IMR-90 (cell line): ENCODE results near the gene KCNK15. TPM values are rescaled to one million over a fixed set of nuclear protein-coding genes. Genes with fewer than 3 reads are reported as not detected.

ENCODE experiments used
- ATAC-seq: fragments of 200-7000 bp; cut with Tn5 transposase; 2 replicates; pipeline ENCODE4 v1.9.1; 2020; ENCODE audit warnings: low read depth, mild to moderate bottlenecking, moderate library complexity
- BruUV-seq: library from RNA; stranded (reverse); fragments of 400-500 nt; replicated peaks from 2 replicates; lab custom pipeline; 2021; lab: Mats Ljungman, UMichigan
- CTCF ChIA-PET: fragments of 300-600 bp; formaldehyde crosslinking; extraction: SDS; loops from one replicate; lab custom pipeline; 2021; ENCODE audit warnings: antibody characterized with exemption; lab: Yijun Ruan, JAX
- POLR2A ChIA-PET: fragments of 300-600 bp; sonication (Branson Sonifier 250); formaldehyde crosslinking; loops from one replicate; lab custom pipeline; 2022; ENCODE audit warnings: antibody characterized with exemption; ENCODE audit not compliant: unreplicated experiment; lab: Charles Lee
- DNase-seq: peaks from one replicate; pipeline ENCODE4 v3.0.0; 2013
- H2AFZ ChIP-seq: replicated peaks from 2 replicates; pipeline ENCODE3; 2013; ENCODE audit warnings: low read length, mild to moderate bottlenecking; ENCODE audit not compliant: poor library complexity
- H2AK5ac ChIP-seq: 2 replicates; pipeline ENCODE4 v1.6.1; 2013; ENCODE audit warnings: low read depth, low read length, inconsistent platforms
- H2AK9ac ChIP-seq: replicated peaks from 2 replicates; pipeline ENCODE3; 2013; ENCODE audit warnings: mild to moderate bottlenecking, low read depth, low read length, moderate library complexity; ENCODE audit not compliant: poor library complexity
- H2BK120ac ChIP-seq: 2 replicates; pipeline ENCODE4 v1.6.1; 2013; ENCODE audit warnings: low read depth, low read length, inconsistent platforms
- H2BK15ac ChIP-seq: 3 replicates; pipeline ENCODE4 v1.6.1; 2013; ENCODE audit warnings: low read depth, low read length, inconsistent platforms
- H2BK20ac ChIP-seq: 2 replicates; pipeline ENCODE4 v1.6.1; 2013; ENCODE audit warnings: low read depth, mild to moderate bottlenecking, inconsistent platforms, low read length, moderate library complexity
- H2BK5ac ChIP-seq: 2 replicates; pipeline ENCODE4 v1.6.1; 2013; ENCODE audit warnings: mild to moderate bottlenecking, low read depth, low read length, inconsistent platforms; ENCODE audit not compliant: poor library complexity, severe bottlenecking
- H3K14ac ChIP-seq: replicated peaks from 2 replicates; pipeline ENCODE4 v1.6.1; 2013; ENCODE audit warnings: low read depth, low read length, inconsistent platforms
- H3K18ac ChIP-seq: 2 replicates; pipeline ENCODE4 v1.6.1; 2013; ENCODE audit warnings: low read depth, low read length, control low read depth
- H3K23ac ChIP-seq: 2 replicates; pipeline ENCODE4 v1.6.1; 2013; ENCODE audit warnings: low read depth, low read length, inconsistent platforms
- H3K27ac ChIP-seq: 2 replicates; pipeline ENCODE4 v1.5.1; 2013; ENCODE audit warnings: mild to moderate bottlenecking, control low read depth, low read length; ENCODE audit not compliant: insufficient read depth
- H3K27me3 ChIP-seq: 2 replicates; pipeline ENCODE4 v1.6.1; 2013; ENCODE audit warnings: low read length; ENCODE audit not compliant: control insufficient read depth, insufficient read depth
- H3K36me3 ChIP-seq: 2 replicates; pipeline ENCODE4 v1.6.1; 2013; ENCODE audit warnings: low read length, mixed read lengths; ENCODE audit not compliant: control insufficient read depth, insufficient read depth
- H3K4ac ChIP-seq: 2 replicates; pipeline ENCODE4 v1.6.1; 2013; ENCODE audit warnings: low read depth, low read length, inconsistent platforms
- H3K4me1 ChIP-seq: 2 replicates; pipeline ENCODE4 v1.6.1; 2013; ENCODE audit warnings: low read length, mixed read lengths; ENCODE audit not compliant: control insufficient read depth, insufficient read depth
- H3K4me2 ChIP-seq: 2 replicates; pipeline ENCODE4 v1.6.1; 2013; ENCODE audit warnings: low read depth, mild to moderate bottlenecking, control low read depth, low read length, moderate library complexity
- H3K4me3 ChIP-seq: 2 replicates; pipeline ENCODE4 v1.5.1; 2013; ENCODE audit warnings: low read depth, mild to moderate bottlenecking, control low read depth, low read length, moderate library complexity; ENCODE audit not compliant: insufficient read depth
- H3K56ac ChIP-seq: 2 replicates; pipeline ENCODE4 v1.6.1; 2013; ENCODE audit warnings: low read length, inconsistent platforms; ENCODE audit not compliant: insufficient read depth; ENCODE audit errors: extremely low read depth
- H3K79me1 ChIP-seq, 2 experiments: 2 replicates each; pipeline ENCODE4 v1.6.1; 2013; ENCODE audit warnings: low read length in 2 of 2, inconsistent platforms in 1 of 2, low read depth in 1 of 2
- H3K9ac ChIP-seq: 2 replicates; pipeline ENCODE4 v1.6.1; 2013; ENCODE audit warnings: low read depth, low read length, control low read depth
- H3K9me1 ChIP-seq: 2 replicates; pipeline ENCODE4 v1.6.1; 2013; ENCODE audit warnings: low read length, inconsistent platforms; ENCODE audit not compliant: insufficient read depth
- H3K9me3 ChIP-seq: 2 replicates; pipeline ENCODE4 v1.6.1; 2013; ENCODE audit warnings: low read length; ENCODE audit not compliant: control insufficient read depth, insufficient read depth
- H4K20me1 ChIP-seq: 2 replicates; pipeline ENCODE4 v1.6.1; 2013; ENCODE audit warnings: low read length, inconsistent platforms; ENCODE audit not compliant: insufficient read depth
- H4K5ac ChIP-seq: 2 replicates; pipeline ENCODE4 v1.6.1; 2013; ENCODE audit warnings: mild to moderate bottlenecking, low read depth, low read length, control low read depth
- H4K8ac ChIP-seq, 2 experiments: 2 replicates each; pipeline ENCODE4 v1.6.1; 2013; ENCODE audit warnings: low read depth in 2 of 2, low read length in 2 of 2, control low read depth in 1 of 2, inconsistent platforms in 1 of 2
- H4K91ac ChIP-seq: 2 replicates; pipeline ENCODE4 v1.6.1; 2013; ENCODE audit warnings: low read depth, low read length, inconsistent platforms; ENCODE audit not compliant: insufficient read depth
- CEBPB ChIP-seq: IDR thresholded peaks from 2 replicates; pipeline ENCODE4 v1.6.1; 2012; ENCODE audit warnings: low read depth, low read length, improper control_type of control experiment
- MXI1 ChIP-seq: IDR thresholded peaks from 2 replicates; pipeline ENCODE4 v1.6.1; 2012; ENCODE audit warnings: low read depth, mild to moderate bottlenecking, low read length, moderate library complexity, borderline replicate concordance
- NFE2L2 ChIP-seq: fragments of 150-350 bp; IDR thresholded peaks from 2 replicates; pipeline ENCODE4 v1.6.1; 2016; ENCODE audit warnings: low read depth, mild to moderate bottlenecking, low read length
- POLR2A ChIP-seq: IDR thresholded peaks from 2 replicates; pipeline ENCODE4 v1.6.1; 2012; ENCODE audit warnings: mild to moderate bottlenecking, low read depth, low read length
- RCOR1 ChIP-seq: IDR thresholded peaks from 2 replicates; pipeline ENCODE4 v1.6.1; 2012; ENCODE audit warnings: mild to moderate bottlenecking, low read length, improper control_type of control experiment; ENCODE audit not compliant: insufficient replicate concordance
- RFX5 ChIP-seq: IDR thresholded peaks from 2 replicates; pipeline ENCODE4 v1.8.0; 2012; ENCODE audit warnings: low read depth, mild to moderate bottlenecking, low read length, moderate library complexity
- WGBS, 2 experiments: methylation state at CpG; one replicate each; pipeline versions ENCODE4 v1.1.5 to v1.1.7; 2013; ENCODE audit warnings: missing lambda C conversion rate in 2 of 2; ENCODE audit not compliant: insufficient read length in 1 of 2; ENCODE audit errors: extremely low coverage in 2 of 2; 5-methylcytosine and 5-hydroxymethylcytosine counted together
- dilution Hi-C: fragments of 300-500 bp; cut with HindIII; formaldehyde crosslinking; loops from one replicate; pipeline ENCODE4 v1.14.3; 2018; ENCODE audit warnings: low sequenced_read_pairs; ENCODE audit not compliant: unreplicated experiment
- in situ Hi-C: fragments of 300-500 bp; cut with MboI; formaldehyde crosslinking; loops from 3 replicates; pipeline ENCODE4 v1.14.3; 2019; ENCODE audit warnings: low sequenced_read_pairs, inconsistent platforms, mixed read lengths
- intact Hi-C: fragments of 100-400 bp; cut with micrococcal nuclease; formaldehyde crosslinking; loops from 2 replicates; pipeline ENCODE4 v1.10.0; 2022
- polyA plus RNA-seq, 3 experiments: library from polyadenylated mRNA; depleted of rRNA; stranded (reverse); fragments of >200 nt; gene quantifications; 2 replicates each; pipeline ENCODE4 v1.2.3, GENCODE V29; 2012; ENCODE audit warnings: low replicate concordance in 1 of 3
- total RNA-seq: library from RNA; depleted of rRNA; stranded (reverse); fragments of >200 nt; gene quantifications from 2 replicates; pipeline ENCODE4 v1.2.3, GENCODE V29; 2012

KCNK15 gene
- total and polyA plus RNA-seq, 2 of the 4 experiments (the other 2 are of a cell fraction): not detected

- H3K23ac ChIP-seq: no peak overlapping the region
- TF ChIP-seq RCOR1: no peak
- no peak for TF ChIP-seq POLR2A
- TF ChIP-seq CEBPB: no peak
- no peak for TF ChIP-seq RFX5
- no peak for TF ChIP-seq NFE2L2
- TF ChIP-seq MXI1: no peak
- no peak overlapping the region for H3K56ac ChIP-seq
- ChIA-PET CTCF (no interaction called here), POLR2A (no interaction called here)
- H3K27ac ChIP-seq: no peak overlapping the region
- H3K9ac ChIP-seq: no peak overlapping the region
- H2AK9ac ChIP-seq: no peak overlapping the region
- no peaks in the 10 kb centered on the region for H3K36me3 ChIP-seq
- H3K9me3 ChIP-seq: no peaks in the 10 kb centered on the region
- dilution Hi-C loops (no loop called here), in situ Hi-C loops (no loop called here), intact Hi-C loops (no loop called here)
- H2BK120ac ChIP-seq: no peak overlapping the region
- 10% methylated on average over 1 of the region's 10 CpGs; no CpG with 5 or more reads in 1 of the 2 experiments for WGBS, 2 experiments
- no peaks in the 10 kb centered on the region for H4K20me1 ChIP-seq
- H2BK5ac ChIP-seq: no peak overlapping the region
- no peaks in the 10 kb centered on the region; the same call in 1 of the 2 replicates for H3K9me1 ChIP-seq
- H2AFZ ChIP-seq: no peak overlapping the region
- H2AK5ac ChIP-seq: no peak overlapping the region
- no peak overlapping the region for H4K8ac ChIP-seq
- H3K18ac ChIP-seq: no peak overlapping the region
- H3K4me1 ChIP-seq: no peaks in the 10 kb centered on the region
- BruUV-seq: no TSS peak
- H2BK20ac ChIP-seq: no peak overlapping the region
- no peak overlapping the region for H2BK15ac ChIP-seq
- no peak for DNase-seq
- no peak overlapping the region for H4K5ac ChIP-seq
- no peak for ATAC-seq
- no peak overlapping the region for H3K14ac ChIP-seq
- peaks cover 25% of the 10 kb centered on the region for H3K27me3 ChIP-seq
- no peaks in the 10 kb centered on the region for H3K79me1 ChIP-seq
- H4K91ac ChIP-seq: no peak overlapping the region
- H3K4me3 ChIP-seq: no peak overlapping the region
- no peak overlapping the region for H3K4me2 ChIP-seq
- H3K4ac ChIP-seq: no peak overlapping the region
Measured at GRCh38 chr20:44773070-44773829, 27.6 kb downstream of the KCNK15 start.
